Measurements from ENCODE around the gene NRTN. TPM values are rescaled to one million over a fixed set of nuclear protein-coding genes. Genes with fewer than 3 reads are reported as not detected.

NRTN gene
- total RNA-seq, 1 donor from 2014 or later = 2.8 TPM

GRCh38 chr19:5814123-5814851 lies 9.4 kb downstream of the NRTN start:
- Mint-ChIP-seq H3K4me3 (no peak overlapping the region), H3K27ac (no peak overlapping the region), H3K9me3 (no peaks in the 10 kb centered on the region)

GRCh38 chr19:5814852-5815246 lies 10.0 kb downstream of the NRTN start:
- no peaks in the 10 kb centered on the region for H3K4me1 Mint-ChIP-seq
- H3K4me3 Mint-ChIP-seq = no peak overlapping the region
- H3K36me3 Mint-ChIP-seq = no peaks in the 10 kb centered on the region
- TF ChIP-seq CTCF (IDR thresholded peaks at IDR 0.05; ENCODE audit: unreplicated experiment) = no peak
- peaks cover 24% of the 10 kb centered on the region for H3K27me3 Mint-ChIP-seq (ENCODE audit: low read depth)
- no peak for DNase-seq (ENCODE audit: low spot score in 2 of 2, unreplicated experiment in 2 of 2)
- no peaks in the 10 kb centered on the region for H3K9me3 Mint-ChIP-seq
- no peak overlapping the region for H3K27ac Mint-ChIP-seq

More at GRCh38 chr19:5814123-5814851, 9.4 kb downstream of the NRTN start:
- Mint-ChIP-seq H3K27me3 (ENCODE audit: low read depth) (peaks cover 24% of the 10 kb centered on the region), H3K4me1 (no peaks in the 10 kb centered on the region), H3K36me3 (no peaks in the 10 kb centered on the region)
- TF ChIP-seq CTCF (IDR thresholded peaks at IDR 0.05; ENCODE audit: unreplicated experiment) = no peak
- no peak for DNase-seq (ENCODE audit: low spot score in 2 of 2, unreplicated experiment in 2 of 2)

GRCh38 chr19:5817218-5817617 lies 12.4 kb downstream of the NRTN start:
- Mint-ChIP-seq H3K4me3 (no peak overlapping the region), H3K4me1 (no peaks in the 10 kb centered on the region), H3K36me3 (no peaks in the 10 kb centered on the region), H3K27me3 (ENCODE audit: low read depth) (peaks cover 28% of the 10 kb centered on the region), H3K27ac (no peak overlapping the region), H3K9me3 (no peaks in the 10 kb centered on the region)
- TF ChIP-seq CTCF (IDR thresholded peaks at IDR 0.05; ENCODE audit: unreplicated experiment) = no peak
- DNase-seq (ENCODE audit: low spot score in 2 of 2, unreplicated experiment in 2 of 2) = no peak

GRCh38 chr19:5818594-5818993 lies 13.7 kb downstream of the NRTN start:
- no peaks in the 10 kb centered on the region for H3K4me1 Mint-ChIP-seq
- H3K4me3 Mint-ChIP-seq = no peak overlapping the region
- no peaks in the 10 kb centered on the region for H3K36me3 Mint-ChIP-seq
- H3K27ac Mint-ChIP-seq = no peak overlapping the region
- DNase-seq (ENCODE audit: low spot score in 2 of 2, unreplicated experiment in 2 of 2) = no peak
- H3K27me3 Mint-ChIP-seq (ENCODE audit: low read depth) = peaks cover 28% of the 10 kb centered on the region
- no peak for TF ChIP-seq CTCF (IDR thresholded peaks at IDR 0.05; ENCODE audit: unreplicated experiment)
- H3K9me3 Mint-ChIP-seq = no peaks in the 10 kb centered on the region

GRCh38 chr19:5820785-5821184 lies 15.9 kb downstream of the NRTN start:
- Mint-ChIP-seq H3K9me3 (no peaks in the 10 kb centered on the region), H3K27ac (no peak overlapping the region), H3K4me1 (no peaks in the 10 kb centered on the region), H3K36me3 (no peaks in the 10 kb centered on the region), H3K4me3 (no peak overlapping the region), H3K27me3 (ENCODE audit: low read depth) (peaks cover 21% of the 10 kb centered on the region)
- TF ChIP-seq CTCF (IDR thresholded peaks at IDR 0.05; ENCODE audit: unreplicated experiment) = no peak
- DNase-seq (ENCODE audit: low spot score in 2 of 2, unreplicated experiment in 2 of 2) = no peak

Measured in mesothelial cell of epicardium (in vitro differentiated cells).